AG10803 (cell line): ENCODE results near the gene C2CD3.
A peak's percentile ranks its signal among the peaks of the same experiment; 100 is the strongest.

Experiments used
- DNase-seq: peaks from one replicate; pipeline ENCODE4 v3.0.0; 2010; ENCODE audit warnings: low read depth
- H3K4me3 ChIP-seq: 2 replicates; pipeline ENCODE4 v1.5.1; 2011; ENCODE audit warnings: mild to moderate bottlenecking, low read length, control low read depth
- CTCF ChIP-seq: conservative IDR thresholded peaks from 2 replicates; pipeline ENCODE4 v1.5.1; 2011; ENCODE audit warnings: mild to moderate bottlenecking, low read length, control low read depth, inconsistent platforms

Gene C2CD3

GRCh38 chr11:73981051-73981805 is 189.6 kb downstream of the C2CD3 start:
- no peak for DNase-seq
- no peak overlapping the region for H3K4me3 ChIP-seq
- no peak for TF ChIP-seq CTCF

GRCh38 chr11:73980001-73980961 is 190.5 kb downstream of the C2CD3 start:
- peak; percentile 20 for DNase-seq
- no peak overlapping the region for H3K4me3 ChIP-seq
- no peak for TF ChIP-seq CTCF

GRCh38 chr11:73978576-73979086 is 192.2 kb downstream of the C2CD3 start:
- H3K4me3 ChIP-seq = no peak overlapping the region
- DNase-seq = peak; percentile 42
- TF ChIP-seq CTCF = no peak

- TF ChIP-seq CTCF = no peak
- H3K4me3 ChIP-seq = no peak overlapping the region
- DNase-seq = no peak
Observed at GRCh38 chr11:73977856-73978519, 192.8 kb downstream of the C2CD3 start.

GRCh38 chr11:73976451-73977151 is 194.2 kb downstream of the C2CD3 start:
- no peak overlapping the region for H3K4me3 ChIP-seq
- DNase-seq = no peak
- no peak for TF ChIP-seq CTCF

- no peak for DNase-seq
- TF ChIP-seq CTCF = no peak
- no peak overlapping the region for H3K4me3 ChIP-seq
Observed at GRCh38 chr11:73975479-73975757, 195.4 kb downstream of the C2CD3 start.
